H1 (cell line): Measurements from ENCODE around the gene MRRF. TPM values are rescaled to one million over a fixed set of nuclear protein-coding genes. Genes with fewer than 3 reads are reported as not detected.

Experiments used
- CTCF ChIA-PET: fragments of 300-600 bp; sonication (Branson Sonifier 250); formaldehyde crosslinking; loops from one replicate; lab custom pipeline; 2021; ENCODE audit not compliant: partially characterized antibody; lab: Charles Lee
- POLR2A ChIA-PET: fragments of 300-600 bp; sonication (Branson Sonifier 250); formaldehyde crosslinking; loops from one replicate; lab custom pipeline; 2021; ENCODE audit warnings: inconsistent platforms; ENCODE audit not compliant: partially characterized antibody; lab: Charles Lee
- DNase-seq, 2 experiments: peaks; one replicate each; pipeline versions ENCODE4 v3.0.0 to v3.0.0-alpha.2; 2010 to 2022; ENCODE audit warnings: low spot score in 2 of 2, low read depth in 1 of 2, mixed read lengths in 1 of 2
- FAIRE-seq: peaks from 2 replicates; lab custom pipeline; 2011; peaks lifted over from hg19 to GRCh38; lab: Jason Lieb, UNC
- H2AFZ ChIP-seq: 2 replicates; pipeline ENCODE4 v1.8.1; 2012; ENCODE audit warnings: low read length, inconsistent platforms
- H2AK5ac ChIP-seq: 2 replicates; pipeline ENCODE4 v1.6.1; 2013; ENCODE audit warnings: low read depth, low read length
- H2BK120ac ChIP-seq: replicated peaks from 2 replicates; pipeline ENCODE3; 2013; ENCODE audit warnings: low read depth, low read length, inconsistent platforms
- H2BK12ac ChIP-seq: 2 replicates; pipeline ENCODE4 v1.6.1; 2013; ENCODE audit warnings: low read depth, low read length
- H2BK15ac ChIP-seq: 2 replicates; pipeline ENCODE4 v1.6.1; 2013; ENCODE audit warnings: low read length
- H2BK20ac ChIP-seq: 2 replicates; pipeline ENCODE4 v1.6.1; 2013; ENCODE audit warnings: low read length
- H2BK5ac ChIP-seq: 2 replicates; pipeline ENCODE4 v1.6.1; 2013; ENCODE audit warnings: low read depth, low read length
- H3K14ac ChIP-seq: 2 replicates; pipeline ENCODE4 v1.6.1; 2013; ENCODE audit warnings: inconsistent platforms; ENCODE audit not compliant: insufficient read length
- H3K18ac ChIP-seq: 2 replicates; pipeline ENCODE4 v1.6.1; 2013; ENCODE audit warnings: low read length; ENCODE audit errors: extremely low read depth
- H3K23ac ChIP-seq: 2 replicates; pipeline ENCODE4 v1.6.1; 2013; ENCODE audit warnings: inconsistent platforms; ENCODE audit not compliant: insufficient read length
- H3K23me2 ChIP-seq: 2 replicates; pipeline ENCODE4 v1.6.1; 2013; ENCODE audit warnings: low read depth, low read length
- H3K27ac ChIP-seq: 2 replicates; pipeline ENCODE4 v1.6.1; 2011; ENCODE audit warnings: low read depth, low read length, inconsistent platforms
- H3K27me3 ChIP-seq, 4 experiments: replicated peaks in 1 of 4; 1 replicate in 1 of 4; 2 replicates in 3 of 4; pipeline versions ENCODE4 v1.6.1 to v1.8.1; 2011 to 2013; ENCODE audit warnings: low read length in 3 of 4, mild to moderate bottlenecking in 3 of 4, inconsistent platforms in 2 of 4, mixed read lengths in 2 of 4, moderate library complexity in 1 of 4; ENCODE audit not compliant: control insufficient read depth in 3 of 4, insufficient read depth in 3 of 4; ENCODE audit errors: extremely low read depth in 1 of 4
- H3K36me3 ChIP-seq, 4 experiments: 2 replicates each; pipeline versions ENCODE4 v1.6.1 to v1.8.1; 2011 to 2013; ENCODE audit warnings: mild to moderate bottlenecking in 4 of 4, low read length in 3 of 4, moderate library complexity in 2 of 4, control low read depth in 1 of 4, inconsistent platforms in 1 of 4; ENCODE audit not compliant: insufficient read depth in 4 of 4, control insufficient read depth in 2 of 4
- H3K4ac ChIP-seq: replicated peaks from 2 replicates; pipeline ENCODE3; 2013; ENCODE audit warnings: low read length, low read depth, mixed read lengths, inconsistent platforms; ENCODE audit not compliant: insufficient read length
- H3K4me1 ChIP-seq, 4 experiments: replicated peaks in 1 of 4; 1 replicate in 1 of 4; 2 replicates in 3 of 4; pipeline versions ENCODE4 v1.6.1 to v1.8.1; 2011 to 2013; ENCODE audit warnings: low read length in 3 of 4, inconsistent platforms in 2 of 4, mixed read lengths in 1 of 4; ENCODE audit not compliant: insufficient read depth in 4 of 4, control insufficient read depth in 3 of 4
- H3K4me2 ChIP-seq, 2 experiments: 2 replicates each; pipeline versions ENCODE4 v1.6.1 to v1.8.1; 2011 to 2013; ENCODE audit warnings: low read depth in 2 of 2, low read length in 2 of 2, control low read depth in 1 of 2, inconsistent platforms in 1 of 2, mild to moderate bottlenecking in 1 of 2; ENCODE audit not compliant: insufficient read depth in 1 of 2
- H3K4me3 ChIP-seq, 4 experiments: fragments of 200-600, 300-600 bp in 1 of 4; sonication (generic), shearing (Covaris generic), sonication (Bioruptor Twin) in 1 of 4; 2 replicates each; pipeline versions ENCODE4 v1.5.1 to v1.8.1; 2011 to 2016; ENCODE audit warnings: low read length in 4 of 4, low read depth in 3 of 4, control low read depth in 2 of 4, inconsistent platforms in 2 of 4, mild to moderate bottlenecking in 2 of 4, mixed read lengths in 1 of 4, moderate library complexity in 1 of 4; ENCODE audit not compliant: insufficient read depth in 2 of 4; ENCODE audit errors: extremely low read depth in 1 of 4
- H3K56ac ChIP-seq: replicated peaks from 2 replicates; pipeline ENCODE3; 2013; ENCODE audit warnings: low read depth, mild to moderate bottlenecking, mixed read lengths, low read length, inconsistent platforms; ENCODE audit not compliant: insufficient read length
- H3K79me1 ChIP-seq: 2 replicates; pipeline ENCODE4 v1.6.1; 2013; ENCODE audit warnings: low read depth, low read length, control low read depth
- H3K79me2 ChIP-seq, 2 experiments: 2 replicates each; pipeline versions ENCODE4 v1.6.1 to v1.8.1; 2012 to 2013; ENCODE audit warnings: low read length in 2 of 2, mild to moderate bottlenecking in 2 of 2, inconsistent platforms in 1 of 2; ENCODE audit not compliant: insufficient read depth in 2 of 2, control insufficient read depth in 1 of 2
- H3K9ac ChIP-seq, 4 experiments: replicated peaks in 1 of 4; 1 replicate in 1 of 4; 2 replicates in 3 of 4; pipeline versions ENCODE4 v1.6.1 to v1.8.1; 2011 to 2013; ENCODE audit warnings: low read depth in 3 of 4, low read length in 3 of 4, control low read depth in 2 of 4, mild to moderate bottlenecking in 2 of 4, moderate library complexity in 2 of 4, inconsistent platforms in 1 of 4; ENCODE audit errors: extremely low read depth in 1 of 4
- H3K9me3 ChIP-seq, 2 experiments: 2 replicates each; pipeline versions ENCODE4 v1.6.1 to v1.8.1; 2012 to 2013; ENCODE audit warnings: mild to moderate bottlenecking in 2 of 2, moderate library complexity in 2 of 2, control low read depth in 1 of 2, inconsistent platforms in 1 of 2, low read depth in 1 of 2, low read length in 1 of 2, mixed read lengths in 1 of 2; ENCODE audit not compliant: insufficient read depth in 2 of 2
- H4K20me1 ChIP-seq, 2 experiments: replicated peaks in 1 of 2; 2 replicates each; pipeline versions ENCODE3 to v1.8.1; 2011 to 2013; ENCODE audit warnings: inconsistent platforms in 2 of 2, low read length in 2 of 2, mild to moderate bottlenecking in 1 of 2; ENCODE audit not compliant: insufficient read depth in 2 of 2, control insufficient read depth in 1 of 2
- H4K5ac ChIP-seq: 2 replicates; pipeline ENCODE4 v1.6.1; 2013; ENCODE audit warnings: low read length, low read depth, mixed read lengths, inconsistent platforms; ENCODE audit not compliant: insufficient read length
- H4K8ac ChIP-seq: 2 replicates; pipeline ENCODE4 v1.8.0; 2013; ENCODE audit warnings: mild to moderate bottlenecking, moderate library complexity, low read length, inconsistent platforms; ENCODE audit not compliant: insufficient read depth; ENCODE audit errors: extremely low read depth
- H4K91ac ChIP-seq: replicated peaks from 2 replicates; pipeline ENCODE3; 2013; ENCODE audit warnings: low read length, mixed read lengths, inconsistent platforms; ENCODE audit not compliant: insufficient read length
- RAD21 ChIP-seq, 2 experiments: IDR thresholded peaks in 1 of 2; conservative IDR thresholded peaks in 1 of 2; 2 replicates each; pipeline ENCODE4 v1.6.1; 2011; ENCODE audit warnings: low read depth in 2 of 2, low read length in 2 of 2, improper control_type of control experiment in 1 of 2, inconsistent platforms in 1 of 2, mild to moderate bottlenecking in 1 of 2, moderate library complexity in 1 of 2
- RBBP5 ChIP-seq: IDR thresholded peaks from 2 replicates; pipeline ENCODE4 v1.7.1; 2012; ENCODE audit warnings: low read depth, mild to moderate bottlenecking, inconsistent platforms, low read length, moderate library complexity, borderline replicate concordance
- WGBS, 2 experiments: shearing (Covaris generic) in 1 of 2; methylation state at CpG; one replicate each; pipeline versions ENCODE4 v1.1.6 to v1.1.7; 2013 to 2015; ENCODE audit warnings: low lambda C conversion rate in 2 of 2, mixed read lengths in 2 of 2, inconsistent platforms in 1 of 2, low coverage in 1 of 2, missing lambda C conversion rate in 1 of 2; ENCODE audit not compliant: insufficient replicate concordance in 2 of 2, insufficient coverage in 1 of 2, insufficient read length in 1 of 2; ENCODE audit errors: extremely low coverage in 1 of 2, missing lambda C conversion rate in 1 of 2; 5-methylcytosine and 5-hydroxymethylcytosine counted together
- polyA plus RNA-seq, 7 experiments: library from polyadenylated mRNA; depleted of rRNA in 3 of 7; stranded (reverse) in 5 of 7; unstranded in 2 of 7; fragments of >200 nt in 5 of 7; fragments of 200-250 nt in 2 of 7; gene quantifications; 1 replicate in 5 of 7; 2 replicates in 1 of 7; 4 replicates in 1 of 7; pipeline versions ENCODE4 v1.2.1 to v1.2.3, GENCODE V29; 2011 to 2013; ENCODE audit warnings: missing spikeins in 2 of 7, mixed read lengths in 2 of 7
- total RNA-seq: library from RNA; stranded (reverse); fragmentation: NEBNext Ultra II Directional; extraction: Animal tissue kit (Norgen Biotek cat#: 25700); gene quantifications from 2 replicates; pipeline ENCODE4 v1.2.1, GENCODE V29; 2021

Gene MRRF
- total and polyA plus RNA-seq, 2 of the 8 experiments (the other 6 are each of a cell fraction or from before 2014, with no cell fraction given) = 29.4 to 47.8 TPM

GRCh38 chr9:122367065-122367464 lies 102.4 kb downstream of the MRRF start:
- FAIRE-seq (no peak), DNase-seq (no peak)
- H4K20me1 ChIP-seq = no peaks in the 10 kb centered on the region
- no peak overlapping the region for H4K5ac ChIP-seq
- no peak overlapping the region for H3K4me3 ChIP-seq
- no peak overlapping the region for H3K9ac ChIP-seq
- H2AK5ac ChIP-seq = no peak overlapping the region
- H4K8ac ChIP-seq = no peak overlapping the region
- H3K18ac ChIP-seq = no peak overlapping the region
- no peak overlapping the region for H2BK12ac ChIP-seq
- peaks cover 5 to 25% (median 24%) of the 10 kb centered on the region in 4 experiments; a peak in 6 of 7 replicates for H3K27me3 ChIP-seq
- H2AFZ ChIP-seq = no peak overlapping the region
- H2BK15ac ChIP-seq = no peak overlapping the region
- H3K79me1 ChIP-seq = no peaks in the 10 kb centered on the region
- WGBS, 2 experiments = 93% methylated on average over 7 of the region's 7 CpGs; no CpG with 5 or more reads in 1 of the 2 experiments
- H3K4ac ChIP-seq = no peak overlapping the region
- CTCF ChIA-PET = interaction anchor here (0.7 to 6.1 kb wide), 3 partner anchors 11 to 245 kb away, joined by 3 to 42 read pairs (median 10); no protein-coding TSS in a partner anchor
- H3K79me2 ChIP-seq = no peaks in the 10 kb centered on the region
- no peak overlapping the region for H3K56ac ChIP-seq
- no peaks in the 10 kb centered on the region for H3K9me3 ChIP-seq
- no peak overlapping the region for H2BK120ac ChIP-seq
- TF ChIP-seq RAD21 (IDR thresholded peaks at IDR 0.05 in 1 of 2, conservative IDR thresholded peaks at IDR 0.05 in 1 of 2; ENCODE audit: low read depth in 2 of 2, low read length in 2 of 2) (no peak), RBBP5 (no peak)
- peaks cover 4 to 6% (median 5%) of the 10 kb centered on the region in 4 experiments; a peak in 4 of 7 replicates for H3K4me1 ChIP-seq
- POLR2A ChIA-PET = interaction anchor here (1.2 kb wide), 1 partner anchor 102 kb away, joined by 3 read pairs; the partner anchor contains the start of genes MRRF and RBM18
- peaks cover 8% of the 10 kb centered on the region for H3K23me2 ChIP-seq
- H3K14ac ChIP-seq = no peak overlapping the region
- no peak overlapping the region for H3K4me2 ChIP-seq
- H4K91ac ChIP-seq = no peak overlapping the region
- H3K36me3 ChIP-seq = no peaks in the 10 kb centered on the region
- H3K27ac ChIP-seq = no peak overlapping the region
- no peak overlapping the region for H2BK5ac ChIP-seq
- no peak overlapping the region for H3K23ac ChIP-seq
- H2BK20ac ChIP-seq = no peak overlapping the region
